WTC11 (cell line): ENCODE data around the gene SIM2.

Source experiments
- CBFB ChIP-seq: sonication (generic); formaldehyde crosslinking; IDR thresholded peaks from 2 replicates; pipeline ENCODE4 v1.8.1; 2022; ENCODE audit warnings: mild to moderate bottlenecking, low read depth, missing genetic modification reagents
- CTCF ChIP-seq: fragments of 200-600 bp; IDR thresholded peaks from 2 replicates; pipeline ENCODE4 v1.8.0; 2022; ENCODE audit warnings: antibody characterized with exemption
- FOXP4 ChIP-seq: sonication (generic); formaldehyde crosslinking; IDR thresholded peaks from 2 replicates; pipeline ENCODE4 v1.8.0; 2022; ENCODE audit warnings: mild to moderate bottlenecking, missing genetic modification reagents
- KAT7 ChIP-seq: sonication (generic); formaldehyde crosslinking; IDR thresholded peaks from 2 replicates; pipeline ENCODE4 v1.8.1; 2023; ENCODE audit warnings: missing genetic modification reagents, mild to moderate bottlenecking, borderline replicate concordance
- OVOL2 ChIP-seq: fragments of 250-450 bp; sonication (Bioruptor Pico); IDR thresholded peaks from 2 replicates; pipeline ENCODE4 v1.9.0; 2021; ENCODE audit warnings: mild to moderate bottlenecking, borderline replicate concordance
- USF1 ChIP-seq: sonication (generic); formaldehyde crosslinking; IDR thresholded peaks from 2 replicates; pipeline ENCODE4 v1.8.0; 2022; ENCODE audit warnings: mild to moderate bottlenecking, missing genetic modification reagents

GRCh38 chr21:36732217-36732616 is 33.3 kb downstream of the SIM2 start:
- TF ChIP-seq OVOL2 (CRISPR knock-in tag) (no peak), CTCF (no peak), CBFB (CRISPR knock-in tag) (no peak), FOXP4 (CRISPR knock-in tag) (no peak), USF1 (no peak), KAT7 (CRISPR knock-in tag) (no peak)
